Endothelial cell of umbilical vein (primary cell): ENCODE data around the gene PIP5K1C. TPM values are rescaled to one million over a fixed set of nuclear protein-coding genes. Genes with fewer than 3 reads are reported as not detected.

ENCODE experiments used
- BruUV-seq: library from RNA; stranded (reverse); fragments of 400-500 nt; replicated peaks from 2 replicates; lab custom pipeline; 2021; lab: Mats Ljungman, UMichigan
- CTCF ChIA-PET: fragments of 300-600, 350-600 bp; sonication (Branson Sonifier 250); formaldehyde crosslinking; loops from one replicate; lab custom pipeline; 2021; ENCODE audit warnings: antibody characterized with exemption, inconsistent platforms; lab: Charles Lee
- POLR2A ChIA-PET: fragments of 300-600, 350-600 bp; sonication (Branson Sonifier 250); formaldehyde crosslinking; loops from one replicate; lab custom pipeline; 2021; ENCODE audit warnings: antibody characterized with exemption, inconsistent platforms; lab: Charles Lee
- DNase-seq: peaks from one replicate; pipeline ENCODE4 v3.0.0-alpha.2; 2011; ENCODE audit warnings: low read depth, low spot score
- FAIRE-seq: peaks from 2 replicates; lab custom pipeline; 2011; peaks lifted over from hg19 to GRCh38; lab: Jason Lieb, UNC
- H2AFZ ChIP-seq: 2 replicates; pipeline ENCODE4 v1.6.0; 2012; ENCODE audit warnings: low read depth, low read length, control low read depth, inconsistent platforms
- H3K27ac ChIP-seq: 2 replicates; pipeline ENCODE4 v1.5.1; 2011; ENCODE audit warnings: low read depth, mild to moderate bottlenecking, control low read depth, low read length, moderate library complexity; ENCODE audit not compliant: insufficient read depth
- H3K27me3 ChIP-seq, 2 experiments: 2 replicates each; pipeline versions ENCODE4 v1.6.0 to v1.6.1; 2011; ENCODE audit warnings: low read length in 2 of 2, mixed read lengths in 1 of 2; ENCODE audit not compliant: control insufficient read depth in 2 of 2, insufficient read depth in 2 of 2
- H3K36me3 ChIP-seq, 2 experiments: 2 replicates in 1 of 2; 3 replicates in 1 of 2; pipeline ENCODE4 v1.5.1; 2011; ENCODE audit warnings: low read length in 2 of 2, mild to moderate bottlenecking in 1 of 2, moderate library complexity in 1 of 2; ENCODE audit not compliant: control insufficient read depth in 2 of 2, insufficient read depth in 2 of 2; ENCODE audit errors: extremely low read depth in 1 of 2
- H3K4me1 ChIP-seq: 3 replicates; pipeline ENCODE4 v1.5.1; 2011; ENCODE audit warnings: mild to moderate bottlenecking, low read length; ENCODE audit not compliant: control insufficient read depth, insufficient read depth; ENCODE audit errors: extremely low read depth
- H3K4me2 ChIP-seq: 2 replicates; pipeline ENCODE4 v1.6.1; 2011; ENCODE audit warnings: low read length, control low read depth, mixed read lengths; ENCODE audit not compliant: insufficient read depth
- H3K4me3 ChIP-seq, 3 experiments: fragments of 200-600 bp in 1 of 3; sonication (generic), shearing (Covaris generic) in 1 of 3; replicated peaks in 1 of 3; 2 replicates each; pipeline ENCODE4 v1.5.1; 2011 to 2016; ENCODE audit warnings: control low read depth in 3 of 3, low read length in 3 of 3, mild to moderate bottlenecking in 2 of 3, inconsistent platforms in 1 of 3, low read depth in 1 of 3, moderate library complexity in 1 of 3; ENCODE audit not compliant: insufficient read depth in 1 of 3
- H3K79me2 ChIP-seq: 2 replicates; pipeline ENCODE4 v1.6.0; 2012; ENCODE audit warnings: low read length, inconsistent platforms; ENCODE audit not compliant: control insufficient read depth, insufficient read depth
- H3K9ac ChIP-seq: replicated peaks from 2 replicates; pipeline ENCODE3; 2011; ENCODE audit warnings: low read length, control low read depth; ENCODE audit not compliant: insufficient read depth; ENCODE audit errors: extremely low read depth
- H3K9me1 ChIP-seq: replicated peaks from 3 replicates; pipeline ENCODE4 v1.6.0; 2011; ENCODE audit warnings: mild to moderate bottlenecking, low read length; ENCODE audit not compliant: control insufficient read depth, insufficient read depth; ENCODE audit errors: extremely low read depth
- H3K9me3 ChIP-seq: replicated peaks from 2 replicates; pipeline ENCODE4 v1.5.1; 2012; ENCODE audit warnings: low read length, inconsistent platforms; ENCODE audit not compliant: control insufficient read depth, insufficient read depth
- H4K20me1 ChIP-seq: replicated peaks from 2 replicates; pipeline ENCODE3; 2011; ENCODE audit warnings: mild to moderate bottlenecking, low read length; ENCODE audit not compliant: control insufficient read depth, insufficient read depth; ENCODE audit errors: extremely low read depth
- CTCF ChIP-seq, 2 donors: IDR thresholded peaks; 1 replicate in 1 of 2; 2 replicates in 1 of 2; pipeline ENCODE4 v1.5.1; 2011; ENCODE audit warnings: low read length in 2 of 2, mild to moderate bottlenecking in 2 of 2, moderate library complexity in 2 of 2, control low read depth in 1 of 2, inconsistent platforms in 1 of 2, low read depth in 1 of 2; ENCODE audit not compliant: insufficient read depth in 1 of 2; ENCODE audit errors: extremely low read depth in 1 of 2
- EZH2 ChIP-seq: IDR thresholded peaks from 2 replicates; pipeline ENCODE4 v1.6.1; 2012; ENCODE audit warnings: borderline replicate concordance, low read depth, mild to moderate bottlenecking, moderate library complexity, low read length, inconsistent platforms; ENCODE audit not compliant: severe bottlenecking
- FOS ChIP-seq: IDR thresholded peaks from 2 replicates; pipeline ENCODE4 v1.6.1; 2011; ENCODE audit warnings: mild to moderate bottlenecking, low read length, moderate library complexity, borderline replicate concordance; ENCODE audit not compliant: insufficient read depth
- GATA2 ChIP-seq: IDR thresholded peaks from 2 replicates; pipeline ENCODE4 v1.7.0; 2011; ENCODE audit warnings: low read depth, mild to moderate bottlenecking, moderate library complexity, mixed read lengths, low read length; ENCODE audit not compliant: insufficient read length, insufficient read depth
- JUN ChIP-seq: IDR thresholded peaks from 2 replicates; pipeline ENCODE4 v1.6.1; 2011; ENCODE audit warnings: borderline replicate concordance, low read depth; ENCODE audit not compliant: insufficient read length, insufficient read depth
- MAX ChIP-seq: IDR thresholded peaks from 2 replicates; pipeline ENCODE4 v1.6.1; 2011; ENCODE audit not compliant: insufficient read depth, insufficient read length
- MYC ChIP-seq: IDR thresholded peaks from one replicate; pipeline ENCODE4 v1.6.1; 2011; ENCODE audit warnings: mild to moderate bottlenecking, low read depth, low read length
- POLR2A ChIP-seq: IDR thresholded peaks from 2 replicates; pipeline ENCODE4 v1.6.1; 2012; ENCODE audit warnings: low read depth, mild to moderate bottlenecking, control low read depth, low read length
- POLR2AphosphoS5 ChIP-seq: IDR thresholded peaks from 2 replicates; pipeline ENCODE4 v1.6.1; 2012; ENCODE audit warnings: low read depth, mild to moderate bottlenecking, control low read depth, low read length, moderate library complexity; ENCODE audit not compliant: insufficient read depth
- dilution Hi-C: fragments of 300-500 bp; cut with MboI; formaldehyde crosslinking; loops from one replicate; pipeline ENCODE4 v1.15.0; 2019; ENCODE audit warnings: low sequenced_read_pairs; ENCODE audit not compliant: extremely low pct_ligation_motif_present
- intact Hi-C: fragments of 100-400 bp; cut with micrococcal nuclease; formaldehyde crosslinking; loops from one replicate; pipeline ENCODE4 v1.10.0; 2022
- polyA plus RNA-seq, 4 experiments: library from polyadenylated mRNA; depleted of rRNA in 3 of 4; stranded (reverse) in 3 of 4; unstranded in 1 of 4; fragments of >200 nt; gene quantifications; 2 replicates each; pipeline versions ENCODE4 v1.2.1 to v1.2.3, GENCODE V29; 2011 to 2012; ENCODE audit warnings: missing spikeins in 1 of 4
- total RNA-seq: library from RNA; stranded (reverse); gene quantifications from 2 replicates; pipeline ENCODE4 v1.2.3, GENCODE V29; 2021

The PIP5K1C gene
- total and polyA plus RNA-seq, 2 donors (not counting 3 experiments of a cell fraction or from before 2014, with no cell fraction given) = 31.6 to 79.5 TPM

- dilution Hi-C loops = no loop called here
- TF ChIP-seq POLR2A (no peak), MAX (no peak), MYC (no peak), FOS (no peak), JUN (no peak), EZH2 (no peak), GATA2 (no peak), CTCF (IDR thresholded peaks at IDR 0.05; ENCODE audit: extremely low read depth in 1 of 2, insufficient read depth in 1 of 2, low read depth in 1 of 2, low read length in 2 of 2) (no peak), POLR2AphosphoS5 (no peak)
These were observed 47.8 kb downstream of the PIP5K1C start for GRCh38 chr19:3652422-3652821.

More at GRCh38 chr19:3652422-3652821, 47.8 kb downstream of the PIP5K1C start:
- Histone ChIP-seq H3K79me2 (no peaks in the 10 kb centered on the region), H3K4me2 (no peak overlapping the region), H3K4me3 (no peak overlapping the region), H3K27ac (no peak overlapping the region), H2AFZ (no peak overlapping the region), H3K9me1 (no peaks in the 10 kb centered on the region), H3K27me3 (no peaks in the 10 kb centered on the region), H4K20me1 (no peaks in the 10 kb centered on the region), H3K9ac (no peak overlapping the region), H3K36me3 (peaks cover 2 to 58% of the 10 kb centered on the region in 2 experiments), H3K9me3 (no peaks in the 10 kb centered on the region), H3K4me1 (no peaks in the 10 kb centered on the region)
- no TSS peak for BruUV-seq
- CTCF ChIA-PET = no interaction called here
- POLR2A ChIA-PET = interaction anchor here (0.6 kb wide), 2 partner anchors 10 to 25 kb away, joined by 4 to 7 read pairs; no protein-coding TSS in a partner anchor
- no peak for FAIRE-seq
- intact Hi-C loops = no loop called here
- DNase-seq = no peak
